Prostate gland (tissue), 2 donors: ENCODE measurements around the gene OLFM2.

Experiments
- POLR2A ChIP-seq: fragments of 450-650 bp; IDR thresholded peaks from one replicate; pipeline ENCODE4 v1.6.1; 2016; ENCODE audit warnings: antibody characterized with exemption, mild to moderate bottlenecking
- TF ChIP-seq, protein P1 (sequence below), 4 experiments: fragments of 200-600 bp in 2 of 4; fragments of 450-650 bp in 2 of 4; sonication (generic) in 2 of 4; IDR thresholded peaks; 1 replicate in 3 of 4; 2 replicates in 1 of 4; pipeline ENCODE4 v1.5.1; 2016 to 2019; ENCODE audit warnings: antibody characterized with exemption in 4 of 4, mild to moderate bottlenecking in 2 of 4, moderate library complexity in 2 of 4

DNA sequence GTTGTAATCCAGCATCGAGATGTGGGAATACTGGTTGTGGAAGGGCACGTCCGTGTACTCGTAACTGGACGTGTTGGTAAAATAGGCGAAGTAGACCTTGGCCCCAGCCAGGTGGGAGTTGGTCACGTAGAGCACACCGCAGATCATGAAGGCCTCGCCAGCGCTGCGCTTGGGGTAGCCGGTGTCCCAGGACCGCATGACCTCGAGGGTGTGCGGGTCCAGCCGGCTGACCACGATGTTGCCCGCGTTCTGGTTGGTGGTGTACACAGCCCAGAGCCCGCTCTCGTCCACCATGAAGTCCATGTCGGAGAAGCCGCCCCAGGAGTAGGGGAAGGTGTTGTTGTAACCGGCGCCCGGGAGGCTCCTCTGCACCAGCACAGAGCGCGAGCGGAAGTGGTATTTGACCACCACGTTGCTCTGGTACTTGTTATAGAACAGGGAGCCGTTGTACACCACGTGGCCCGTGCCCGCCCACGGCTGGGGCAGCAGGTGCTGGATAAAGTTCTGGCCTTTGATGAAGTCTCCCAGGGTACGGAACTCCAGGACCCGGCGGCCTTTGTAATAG, 82.0 kb downstream of the OLFM2 start:
- no peak for TF ChIP-seq POLR2A
- TF ChIP-seq, protein P1, sequence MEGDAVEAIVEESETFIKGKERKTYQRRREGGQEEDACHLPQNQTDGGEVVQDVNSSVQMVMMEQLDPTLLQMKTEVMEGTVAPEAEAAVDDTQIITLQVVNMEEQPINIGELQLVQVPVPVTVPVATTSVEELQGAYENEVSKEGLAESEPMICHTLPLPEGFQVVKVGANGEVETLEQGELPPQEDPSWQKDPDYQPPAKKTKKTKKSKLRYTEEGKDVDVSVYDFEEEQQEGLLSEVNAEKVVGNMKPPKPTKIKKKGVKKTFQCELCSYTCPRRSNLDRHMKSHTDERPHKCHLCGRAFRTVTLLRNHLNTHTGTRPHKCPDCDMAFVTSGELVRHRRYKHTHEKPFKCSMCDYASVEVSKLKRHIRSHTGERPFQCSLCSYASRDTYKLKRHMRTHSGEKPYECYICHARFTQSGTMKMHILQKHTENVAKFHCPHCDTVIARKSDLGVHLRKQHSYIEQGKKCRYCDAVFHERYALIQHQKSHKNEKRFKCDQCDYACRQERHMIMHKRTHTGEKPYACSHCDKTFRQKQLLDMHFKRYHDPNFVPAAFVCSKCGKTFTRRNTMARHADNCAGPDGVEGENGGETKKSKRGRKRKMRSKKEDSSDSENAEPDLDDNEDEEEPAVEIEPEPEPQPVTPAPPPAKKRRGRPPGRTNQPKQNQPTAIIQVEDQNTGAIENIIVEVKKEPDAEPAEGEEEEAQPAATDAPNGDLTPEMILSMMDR (IDR thresholded peaks at IDR 0.05) = no peak
